GM11168 (cell line): Measurements from ENCODE around the gene TCF25.
"Not testable (repeated sequence)": the region's sequence is repeated elsewhere in the genome, so short reads cannot be mapped to it uniquely, and the experiment has no call there.

Experiments used
- in situ Hi-C: fragments of 300-500 bp; cut with MboI; formaldehyde crosslinking; loops from one replicate; pipeline ENCODE4 v1.12.0; 2022; ENCODE audit warnings: low sequenced_read_pairs; ENCODE audit not compliant: unreplicated experiment

The TCF25 gene

DNA sequence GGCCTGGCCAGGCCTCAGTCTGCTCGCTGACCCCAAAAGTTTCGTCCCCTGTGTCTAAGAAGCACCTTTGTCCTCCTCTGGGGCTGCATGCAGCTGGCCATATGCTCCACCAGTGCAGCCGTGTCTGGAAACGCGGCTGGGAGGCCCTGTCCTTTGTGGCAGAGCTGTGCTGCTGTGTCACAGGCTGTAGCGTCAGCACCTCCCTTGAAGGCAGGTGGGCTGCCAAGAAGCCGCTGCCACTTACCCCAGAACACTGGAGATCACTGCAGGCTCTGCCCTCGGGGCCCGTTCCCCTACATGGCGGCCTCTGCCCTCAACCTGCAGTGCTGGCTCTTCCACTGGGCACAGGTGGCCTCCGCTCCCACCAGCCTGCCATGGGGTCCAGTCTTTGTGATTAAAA, 29.6 kb downstream of the TCF25 start:
- in situ Hi-C loops, result no loop called here

- in situ Hi-C loops, result no loop called here
Observed at GRCh38 chr16:89903908-89904515, 30.6 kb downstream of the TCF25 start.

- in situ Hi-C loops, result no loop called here
Observed at GRCh38 chr16:89904606-89905510, 31.5 kb downstream of the TCF25 start.

GRCh38 chr16:89905511-89906139, 32.2 kb downstream of the TCF25 start:
- in situ Hi-C loops, result no loop called here

- in situ Hi-C loops, result no loop called here
Observed at GRCh38 chr16:89906140-89907025, 33.0 kb downstream of the TCF25 start.

DNA sequence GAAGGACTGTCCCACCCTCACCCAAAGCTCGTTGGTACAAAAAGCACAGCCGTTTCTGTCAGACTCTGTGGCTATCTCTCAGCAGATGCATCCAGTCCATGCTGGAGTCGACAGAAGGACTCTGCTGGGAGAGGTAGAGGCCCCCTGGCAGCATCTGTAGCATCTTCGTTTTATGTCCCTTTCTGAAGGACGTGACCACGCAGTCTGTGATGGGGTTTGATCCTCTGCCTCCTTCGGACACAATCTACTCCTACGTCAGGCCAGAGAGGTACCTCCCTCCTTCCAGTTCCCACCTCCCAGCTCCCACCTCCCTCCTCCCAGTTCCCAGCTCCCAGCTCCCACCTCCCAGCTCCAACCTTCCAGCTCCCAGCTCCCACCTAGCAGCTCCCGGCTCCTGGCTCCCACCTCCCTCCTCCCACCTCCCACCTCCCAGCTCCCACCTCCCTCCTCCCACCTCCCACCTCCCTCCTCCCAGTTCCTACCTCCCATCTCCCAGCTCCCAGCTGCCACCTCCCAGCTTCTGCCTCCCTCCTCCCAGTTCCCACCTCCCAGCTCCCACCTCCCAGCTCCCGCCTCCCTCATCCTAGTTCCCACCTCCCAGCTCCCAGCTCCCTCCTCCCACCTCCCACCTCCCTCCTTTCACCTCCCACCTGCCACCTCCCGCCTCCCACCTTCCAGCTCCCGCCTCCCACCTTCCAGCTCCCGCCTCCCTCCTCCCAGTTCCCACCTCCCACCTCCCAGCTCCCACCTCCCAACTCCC, 33.8 kb downstream of the TCF25 start:
- in situ Hi-C loops, result no loop called here

- in situ Hi-C loops, result no loop called here
Observed at GRCh38 chr16:89908236-89908635, 34.8 kb downstream of the TCF25 start.

- in situ Hi-C loops, result no loop called here
Observed at GRCh38 chr16:89909777-89910716, 36.7 kb downstream of the TCF25 start.

- in situ Hi-C loops, result no loop called here
Observed at GRCh38 chr16:89910717-89911354, 37.4 kb downstream of the TCF25 start.

- in situ Hi-C loops, result no loop called here
Observed at GRCh38 chr16:89911375-89911774, 38.0 kb downstream of the TCF25 start.

- in situ Hi-C loops, result no loop called here
Observed at GRCh38 chr16:89912143-89912542, 38.8 kb downstream of the TCF25 start.

DNA sequence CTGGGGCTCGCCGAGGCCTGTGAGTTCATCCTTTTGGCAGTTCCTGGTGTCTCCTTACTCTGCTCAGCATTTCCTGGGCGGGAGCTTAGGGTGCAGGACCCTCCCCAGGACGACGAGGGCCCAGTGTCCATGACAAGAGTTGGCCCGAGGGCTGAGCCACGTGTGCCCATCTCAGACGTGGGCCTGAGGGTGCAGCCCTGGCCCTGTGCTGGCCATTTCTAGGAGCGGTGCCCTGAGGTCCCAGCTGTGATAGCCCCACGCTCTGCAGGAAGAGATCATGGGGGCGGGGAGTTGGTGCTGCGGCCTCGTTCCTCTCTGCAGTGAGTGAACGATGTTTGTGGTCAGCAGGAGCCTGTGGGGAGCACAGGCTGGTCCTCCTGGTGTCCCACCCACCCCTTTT, 39.2 kb downstream of the TCF25 start:
- in situ Hi-C loops, result no loop called here

- in situ Hi-C loops, result no loop called here
Observed at GRCh38 chr16:89913408-89914387, 40.3 kb downstream of the TCF25 start.

GRCh38 chr16:89914642-89915285, 41.4 kb downstream of the TCF25 start:
- in situ Hi-C loops, result not testable (repeated sequence)

DNA sequence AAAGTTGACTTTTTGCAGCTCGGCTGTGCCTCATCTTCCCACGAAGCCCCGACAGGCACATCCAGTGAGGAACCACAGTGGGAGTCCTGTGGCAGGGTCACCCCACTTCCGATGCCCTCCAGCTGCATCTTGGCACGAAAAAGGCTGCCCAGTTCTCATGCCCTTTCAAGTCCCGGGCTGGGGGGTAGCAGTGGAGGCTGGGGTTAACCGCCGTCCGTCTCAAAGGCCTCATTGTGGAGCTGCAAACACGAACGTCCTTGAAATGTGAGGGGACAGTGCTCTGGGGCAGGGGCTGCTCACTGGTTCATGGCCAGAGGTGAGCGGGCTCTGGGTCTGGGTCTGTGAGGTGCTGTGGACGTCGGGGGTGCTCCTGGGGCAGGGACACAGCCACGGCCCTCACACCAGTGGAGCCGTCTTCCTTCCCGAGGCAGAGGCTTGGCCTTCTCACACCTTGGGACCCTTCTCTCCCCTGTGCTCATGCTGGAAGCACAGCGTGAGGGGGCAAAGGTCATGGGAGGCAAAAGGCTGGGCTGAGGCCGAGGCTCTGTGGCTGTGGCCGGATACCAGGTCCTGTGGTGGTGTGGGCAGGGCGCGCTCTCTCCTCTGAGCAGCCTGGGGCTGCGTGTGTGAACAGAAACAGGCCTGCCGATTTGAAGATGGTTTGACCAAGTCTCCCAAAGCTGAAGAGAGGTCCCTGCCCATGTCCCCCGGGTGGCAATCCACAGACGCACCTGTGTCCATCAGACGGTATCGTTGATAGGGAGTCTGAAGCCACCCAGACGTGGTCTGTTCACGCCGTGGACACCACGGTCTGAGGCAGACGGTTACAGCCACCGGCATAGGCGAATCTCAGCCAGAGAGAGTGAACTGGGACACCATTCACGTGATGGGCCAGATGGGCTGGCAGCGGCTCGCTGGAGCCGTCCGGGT, 42.2 kb downstream of the TCF25 start:
- in situ Hi-C loops, result no loop called here
